Natural killer cell (primary cell): ENCODE data around the gene CLPTM1. TPM values are rescaled to one million over a fixed set of nuclear protein-coding genes. Genes with fewer than 3 reads are reported as not detected.
A peak's percentile ranks its signal among the peaks of the same experiment; 100 is the strongest.

Experiments used
- ATAC-seq, 3 donors: fragments of 150-1000 bp in 2 of 3; fragments of 200-7000 bp in 1 of 3; cut with Tn5 transposase; 1 replicate in 1 of 3; 2 replicates in 2 of 3; pipeline ENCODE4 v1.10.0; 2021; ENCODE audit warnings: mild to moderate bottlenecking in 2 of 3, moderate library complexity in 2 of 3
- DNase-seq, 2 donors: peaks; one replicate each; pipeline versions ENCODE4 v3.0.0 to v3.0.0-alpha.2; 2013 to 2021; ENCODE audit warnings: mixed read lengths in 1 of 2
- H3K27ac ChIP-seq: one replicate; pipeline ENCODE4 v1.5.1; 2013; ENCODE audit warnings: mild to moderate bottlenecking, low read length
- H3K27me3 ChIP-seq: one replicate; pipeline ENCODE4 v1.6.1; 2013; ENCODE audit warnings: low read length; ENCODE audit not compliant: control insufficient read depth, insufficient read depth
- H3K36me3 ChIP-seq: one replicate; pipeline ENCODE4 v1.6.1; 2013; ENCODE audit warnings: low read length; ENCODE audit not compliant: control insufficient read depth, insufficient read depth
- H3K4me1 ChIP-seq: one replicate; pipeline ENCODE4 v1.6.1; 2013; ENCODE audit warnings: low read length; ENCODE audit not compliant: control insufficient read depth, insufficient read depth
- H3K4me3 ChIP-seq: one replicate; pipeline ENCODE4 v1.5.1; 2013; ENCODE audit warnings: low read length
- H3K9me3 ChIP-seq: one replicate; pipeline ENCODE4 v1.6.1; 2013; ENCODE audit warnings: low read length; ENCODE audit not compliant: control insufficient read depth, insufficient read depth
- H3K27ac Mint-ChIP-seq, 2 donors: one replicate each; pipeline ENCODE4 v1.8.0; 2022; ENCODE audit warnings: mild to moderate bottlenecking in 2 of 2, mixed read lengths in 2 of 2, moderate library complexity in 1 of 2
- H3K27me3 Mint-ChIP-seq, 2 donors: one replicate each; pipeline ENCODE4 v1.8.0; 2022; ENCODE audit warnings: low read depth in 2 of 2, mixed read lengths in 2 of 2
- H3K36me3 Mint-ChIP-seq: one replicate; pipeline ENCODE4 v1.8.0; 2022; ENCODE audit warnings: mixed read lengths
- H3K4me1 Mint-ChIP-seq, 2 donors: one replicate each; pipeline ENCODE4 v1.8.0; 2022; ENCODE audit warnings: mixed read lengths in 2 of 2
- H3K4me3 Mint-ChIP-seq: one replicate; pipeline ENCODE4 v1.8.0; 2022; ENCODE audit warnings: mild to moderate bottlenecking, moderate library complexity, mixed read lengths
- H3K9me3 Mint-ChIP-seq, 2 donors: one replicate each; pipeline ENCODE4 v1.8.0; 2022; ENCODE audit warnings: mixed read lengths in 2 of 2
- CTCF ChIP-seq: fragments of 200-600 bp; IDR thresholded peaks from one replicate; pipeline ENCODE4 v1.8.0; 2022; ENCODE audit warnings: antibody characterized with exemption
- WGBS: methylation state at CpG from one replicate; pipeline ENCODE4 v1.1.7; 2013; ENCODE audit warnings: missing lambda C conversion rate; ENCODE audit not compliant: insufficient coverage; 5-methylcytosine and 5-hydroxymethylcytosine counted together
- intact Hi-C: fragments of 100-400 bp; cut with micrococcal nuclease; formaldehyde crosslinking; loops from one replicate; pipeline ENCODE4 v1.14.2; 2022
- total RNA-seq, 4 donors: library from RNA; stranded (reverse); fragments of 120-200 nt in 1 of 4; gene quantifications; one replicate each; pipeline versions ENCODE4 v1.2.3 to v1.2.4, GENCODE V29; 2013 to 2022

Gene CLPTM1
- total RNA-seq, 3 donors from 2014 or later (not counting 1 experiment from before 2014, with no cell fraction given), result 97.1 to 125 (median 120) TPM

- Mint-ChIP-seq H3K27me3 (no peaks in the 10 kb centered on the region), H3K27ac (peak overlapping the region; percentile 4 to 27), H3K4me1 (peaks cover 7 to 12% of the 10 kb centered on the region in 2 donors), H3K4me3 (no peak overlapping the region), H3K36me3 (no peaks in the 10 kb centered on the region), H3K9me3 (no peaks in the 10 kb centered on the region)
- no peak overlapping the region for H3K4me3 ChIP-seq
- no peaks in the 10 kb centered on the region for H3K9me3 ChIP-seq
- H3K27me3 ChIP-seq, result no peaks in the 10 kb centered on the region
- intact Hi-C loops, result no loop called here
- DNase-seq (no peak), ATAC-seq (peak in 1 of 3 donors; percentile 2)
- TF ChIP-seq CTCF, result no peak
- peaks cover 12% of the 10 kb centered on the region for H3K4me1 ChIP-seq
- no peak overlapping the region for H3K27ac ChIP-seq
- H3K36me3 ChIP-seq, result peaks cover 16% of the 10 kb centered on the region
- WGBS, result 82% methylated on average over 4 of the region's 6 CpGs
Observed at GRCh38 chr19:45010306-45010705, 55.1 kb downstream of the CLPTM1 start.

GRCh38 chr19:45011959-45012358 is 56.8 kb downstream of the CLPTM1 start:
- Mint-ChIP-seq H3K4me1 (peaks cover 11 to 19% of the 10 kb centered on the region in 2 donors), H3K27me3 (no peaks in the 10 kb centered on the region), H3K9me3 (no peaks in the 10 kb centered on the region), H3K36me3 (no peaks in the 10 kb centered on the region), H3K4me3 (peak overlapping the region; percentile 31), H3K27ac (peak overlapping the region; percentile 40 to 68)
- H3K4me1 ChIP-seq, result peaks cover 18% of the 10 kb centered on the region
- H3K36me3 ChIP-seq, result peaks cover 14% of the 10 kb centered on the region
- WGBS, result 98% methylated on average over 42 of the region's 42 CpGs
- intact Hi-C loops, result no loop called here
- ATAC-seq (no peak), DNase-seq (no peak)
- no peaks in the 10 kb centered on the region for H3K9me3 ChIP-seq
- no peak overlapping the region for H3K27ac ChIP-seq
- H3K4me3 ChIP-seq, result no peak overlapping the region
- TF ChIP-seq CTCF, result no peak
- no peaks in the 10 kb centered on the region for H3K27me3 ChIP-seq

- no peaks in the 10 kb centered on the region for H3K9me3 Mint-ChIP-seq
- intact Hi-C loops, result loop anchor here (1.0 to 2.0 kb wide), 3 partner anchors 15 to 42 kb away; partner anchors contain the start of gene RELB
- Histone ChIP-seq H3K27ac (peak overlapping the region; percentile 78), H3K36me3 (peaks cover 2% of the 10 kb centered on the region), H3K4me1 (peaks cover 17% of the 10 kb centered on the region), H3K27me3 (no peaks in the 10 kb centered on the region), H3K4me3 (no peak overlapping the region), H3K9me3 (no peaks in the 10 kb centered on the region)
- H3K36me3 Mint-ChIP-seq, result no peaks in the 10 kb centered on the region
- ATAC-seq (peak; percentile 76 to 90 (median 79)), DNase-seq (peak; percentile 75 to 93)
- WGBS, result 43% methylated on average over 12 of the region's 13 CpGs
- peaks cover 8 to 14% of the 10 kb centered on the region in 2 donors for H3K4me1 Mint-ChIP-seq
- peak overlapping the region; percentile 63 for H3K4me3 Mint-ChIP-seq
- H3K27ac Mint-ChIP-seq, result peak overlapping the region; percentile 87 to 89
- H3K27me3 Mint-ChIP-seq, result no peaks in the 10 kb centered on the region
- TF ChIP-seq CTCF, result peak; percentile 48
Observed at GRCh38 chr19:45016388-45017314, 61.5 kb downstream of the CLPTM1 start.
